ENCODE measurements around the gene RANBP3L. TPM values are rescaled to one million over a fixed set of nuclear protein-coding genes. Genes with fewer than 3 reads are reported as not detected.

RANBP3L gene
- total RNA-seq, 1 experiment from 2014 or later, result not detected

DNA sequence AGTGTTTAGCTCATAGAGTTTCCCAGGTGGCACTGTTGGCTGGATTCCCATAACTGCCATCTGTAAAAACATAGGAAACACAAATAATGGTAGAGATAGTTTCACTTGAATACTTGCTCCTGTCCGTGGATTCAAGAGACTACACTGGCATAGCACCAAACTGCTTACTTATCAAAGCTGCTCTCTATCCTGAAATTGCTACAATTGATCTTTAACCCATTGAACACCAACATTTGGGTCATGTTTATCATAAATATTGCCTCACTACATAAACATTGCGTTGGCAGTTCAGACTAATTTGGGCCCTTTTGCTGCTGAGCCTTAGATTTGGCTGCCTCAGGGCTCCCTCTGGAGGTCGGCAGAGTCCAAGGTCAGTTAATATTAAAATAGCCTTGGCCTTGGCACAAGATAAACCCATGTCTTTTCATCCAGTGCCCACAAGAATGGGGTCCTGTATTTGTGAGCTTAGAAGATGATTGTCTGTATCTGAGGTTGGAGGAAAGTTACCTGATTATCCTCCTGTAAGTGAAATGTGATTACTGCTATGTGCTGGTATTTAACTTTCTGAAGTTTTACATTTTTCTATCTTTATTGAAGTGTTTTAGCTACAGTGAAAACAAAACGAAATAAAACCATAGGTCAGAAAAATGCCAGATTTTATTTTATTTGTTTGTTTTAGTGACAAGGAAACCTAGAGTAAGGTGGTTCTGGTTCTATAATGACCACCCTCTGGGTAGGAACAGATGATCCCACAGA is 4.0 kb upstream of the RANBP3L start:
- Histone ChIP-seq H3K4me1 (ENCODE audit: insufficient read depth, low read length) (no peaks in the 10 kb centered on the region), H3K79me2 (ENCODE audit: insufficient read depth, low read length) (no peaks in the 10 kb centered on the region), H3K56ac (ENCODE audit: insufficient read length, low read depth, low read length) (no peak overlapping the region), H3K9ac (ENCODE audit: extremely low read depth, insufficient read length, low read length) (no peak overlapping the region), H3K23me2 (ENCODE audit: insufficient read length, low read depth, low read length, poor library complexity, severe bottlenecking) (no peaks in the 10 kb centered on the region), H2BK15ac (ENCODE audit: low read depth, low read length) (no peak overlapping the region), H2BK12ac (ENCODE audit: insufficient read length, low read depth, low read length) (no peak overlapping the region), H3K18ac (ENCODE audit: insufficient read length, low read depth, low read length) (no peak overlapping the region), H2BK20ac (ENCODE audit: low read depth, low read length, poor library complexity, severe bottlenecking) (no peak overlapping the region), H4K5ac (ENCODE audit: insufficient read length, low read depth, low read length) (no peak overlapping the region), H4K91ac (ENCODE audit: insufficient read length, low read depth, low read length) (no peak overlapping the region), H3K4ac (ENCODE audit: low read depth, low read length) (no peak overlapping the region), H3K4me2 (ENCODE audit: insufficient read depth, insufficient read length, low read length) (no peak overlapping the region), H3K23ac (ENCODE audit: insufficient read length, low read depth, low read length) (no peak overlapping the region), H3K27me3 (ENCODE audit: insufficient read depth, low read length) (no peaks in the 10 kb centered on the region), H2BK5ac (ENCODE audit: insufficient read length, low read length) (no peak overlapping the region), H2BK120ac (ENCODE audit: low read depth, low read length, poor library complexity, severe bottlenecking) (no peak overlapping the region), H3K27ac (ENCODE audit: insufficient read length, low read depth, low read length) (no peak overlapping the region), H4K20me1 (ENCODE audit: control insufficient read depth, insufficient read depth, insufficient read length) (no peaks in the 10 kb centered on the region), H2AK5ac (ENCODE audit: insufficient read length, low read length) (no peak overlapping the region), H4K8ac (replicated peaks; ENCODE audit: insufficient read length, low read depth, low read length) (no peak overlapping the region), H3K79me1 (ENCODE audit: insufficient read depth, low read depth, low read length, poor library complexity, severe bottlenecking) (no peaks in the 10 kb centered on the region), H3K9me3 (ENCODE audit: control insufficient read depth, low read depth, low read length) (no peaks in the 10 kb centered on the region), H2AFZ (ENCODE audit: low read length) (no peak overlapping the region), H3K14ac (ENCODE audit: insufficient read depth, low read length) (no peak overlapping the region), H3T11ph (ENCODE audit: low read length) (no peak overlapping the region)
- no peak overlapping the region for H3K4me3 Mint-ChIP-seq
- H3K27me3 Mint-ChIP-seq (ENCODE audit: low read depth), result peaks cover 2% of the 10 kb centered on the region; the same call in 1 of the 2 replicates
- H3K9me3 Mint-ChIP-seq, result no peaks in the 10 kb centered on the region
- H3K27ac Mint-ChIP-seq, result no peak overlapping the region
- DNase-seq, result peak; percentile 45
- H3K36me3 Mint-ChIP-seq (ENCODE audit: insufficient read depth in 1 of 3, low read depth in 3 of 3), result no peaks in the 10 kb centered on the region
- WGBS (ENCODE audit: extremely low coverage, insufficient read length, low lambda C conversion rate), result no CpG with 5 or more reads among the region's 4 CpGs
- peaks cover 6 to 12% of the 10 kb centered on the region in 2 experiments; a peak in 3 of 4 replicates for H3K4me1 Mint-ChIP-seq
- TF ChIP-seq CTCF (conservative IDR thresholded peaks at IDR 0.05), result peak; percentile 77
